HepG2 (cell line): ENCODE data around the gene NT5DC4. TPM values are rescaled to one million over a fixed set of nuclear protein-coding genes. Genes with fewer than 3 reads are reported as not detected.
A peak's percentile ranks its signal among the peaks of the same experiment; 100 is the strongest.

Experiments
- FOXK1 ChIP-seq: sonication (generic); formaldehyde crosslinking; IDR thresholded peaks from 2 replicates; pipeline ENCODE4 v1.4.0; 2020; ENCODE audit warnings: low read depth, missing genetic modification reagents, borderline replicate concordance
- GABPA ChIP-seq, 2 experiments: IDR thresholded peaks; 2 replicates each; pipeline ENCODE4 v1.6.1; 2011 to 2016; ENCODE audit warnings: low read depth in 2 of 2, low read length in 1 of 2, missing biosample characterization in 1 of 2, missing genetic modification characterization in 1 of 2
- GPBP1L1 ChIP-seq: sonication (generic); formaldehyde crosslinking; IDR thresholded peaks from 2 replicates; pipeline ENCODE4 v1.5.0; 2020; ENCODE audit warnings: mild to moderate bottlenecking, missing genetic modification reagents
- HOXA9 ChIP-seq: sonication (generic); formaldehyde crosslinking; IDR thresholded peaks from 2 replicates; pipeline ENCODE4 v1.8.1; 2022; ENCODE audit warnings: missing genetic modification reagents, mild to moderate bottlenecking, moderate library complexity, borderline replicate concordance
- RAD51 ChIP-seq: fragments of 450-650 bp; IDR thresholded peaks from 2 replicates; pipeline ENCODE4 v1.6.1; 2016; ENCODE audit warnings: borderline replicate concordance
- RBM22 ChIP-seq: fragments of 200-400 bp; formaldehyde crosslinking; optimal IDR thresholded peaks from 2 replicates; pipeline ENCODE3; 2017; ENCODE audit warnings: mild to moderate bottlenecking, low read length, moderate library complexity
- SATB2 ChIP-seq: sonication (generic); formaldehyde crosslinking; IDR thresholded peaks from 2 replicates; pipeline ENCODE4 v1.5.0; 2020; ENCODE audit warnings: missing genetic modification reagents
- TRIM24 ChIP-seq: sonication (generic); formaldehyde crosslinking; IDR thresholded peaks from 2 replicates; pipeline ENCODE4 v1.8.0; 2022; ENCODE audit warnings: mild to moderate bottlenecking, missing genetic modification reagents
- ZBTB37 ChIP-seq: sonication (generic); formaldehyde crosslinking; IDR thresholded peaks from 2 replicates; pipeline ENCODE4 v1.4.0; 2020; ENCODE audit warnings: mild to moderate bottlenecking, missing genetic modification reagents
- ZHX1 ChIP-seq: sonication (generic); formaldehyde crosslinking; IDR thresholded peaks from 2 replicates; pipeline ENCODE4 v1.8.1; 2022; ENCODE audit warnings: low read depth, mild to moderate bottlenecking, missing genetic modification reagents
- ZNF230 ChIP-seq: sonication (generic); formaldehyde crosslinking; IDR thresholded peaks from 2 replicates; pipeline ENCODE4 v1.4.0; 2020; ENCODE audit warnings: mild to moderate bottlenecking, missing genetic modification reagents
- ZNF232 ChIP-seq: sonication (generic); formaldehyde crosslinking; IDR thresholded peaks from 2 replicates; pipeline ENCODE4 v1.4.0; 2020; ENCODE audit warnings: missing genetic modification reagents, borderline replicate concordance
- ZNF292 ChIP-seq: sonication (generic); formaldehyde crosslinking; IDR thresholded peaks from 2 replicates; pipeline ENCODE4 v1.8.1; 2022; ENCODE audit warnings: mild to moderate bottlenecking, low read depth, missing genetic modification reagents, borderline replicate concordance
- ZNF713 ChIP-seq: sonication (generic); formaldehyde crosslinking; IDR thresholded peaks from 2 replicates; pipeline ENCODE4 v1.4.0; 2020; ENCODE audit warnings: mild to moderate bottlenecking, missing genetic modification reagents
- ZNF747 ChIP-seq: sonication (generic); formaldehyde crosslinking; IDR thresholded peaks from 2 replicates; pipeline ENCODE4 v1.8.1; 2023; ENCODE audit warnings: missing genetic modification reagents, mild to moderate bottlenecking, borderline replicate concordance
- ZNF883 ChIP-seq: sonication (generic); formaldehyde crosslinking; IDR thresholded peaks from 2 replicates; pipeline ENCODE4 v1.5.1; 2020; ENCODE audit warnings: mild to moderate bottlenecking, missing genetic modification reagents; ENCODE audit errors: not compliant biosample characterization
- ZSCAN25 ChIP-seq: sonication (generic); formaldehyde crosslinking; IDR thresholded peaks from 2 replicates; pipeline ENCODE4 v1.8.0; 2022; ENCODE audit warnings: mild to moderate bottlenecking, missing genetic modification reagents
- polyA plus RNA-seq, 8 experiments: library from polyadenylated mRNA; depleted of rRNA in 3 of 8; stranded (reverse) in 7 of 8; unstranded in 1 of 8; fragments of >200 nt; fragmentation: Illumina TruSeq in 4 of 8; extraction: Trizol in 4 of 8; gene quantifications; 2 replicates each; pipeline versions ENCODE4 v1.2.1 to v1.2.3, GENCODE V29; 2011 to 2016; ENCODE audit warnings: low read depth in 4 of 8, missing spikeins in 1 of 8, mixed read lengths in 1 of 8; ENCODE audit not compliant: insufficient read depth in 1 of 8
- total RNA-seq, 5 experiments: library from RNA; depleted of rRNA; stranded (reverse); fragments of >200 nt; fragmentation: Illumina TruSeq; extraction: Trizol; gene quantifications; 2 replicates each; pipeline ENCODE4 v1.2.3, GENCODE V29; 2016; ENCODE audit warnings: low read depth in 1 of 5
- TF ChIP-seq, protein P1 (sequence below): sonication (generic); formaldehyde crosslinking; IDR thresholded peaks from 2 replicates; pipeline ENCODE4 v1.4.0; 2020; ENCODE audit warnings: missing genetic modification reagents
- TF ChIP-seq, protein P2 (sequence below): sonication (generic); formaldehyde crosslinking; IDR thresholded peaks from 2 replicates; pipeline ENCODE4 v1.5.0; 2020; ENCODE audit warnings: missing genetic modification reagents

The NT5DC4 gene
- total and polyA plus RNA-seq, 2 of the 13 experiments (the other 11 are each of a cell fraction or from before 2014, with no cell fraction given) = 0.04 to 4.2 TPM

DNA sequence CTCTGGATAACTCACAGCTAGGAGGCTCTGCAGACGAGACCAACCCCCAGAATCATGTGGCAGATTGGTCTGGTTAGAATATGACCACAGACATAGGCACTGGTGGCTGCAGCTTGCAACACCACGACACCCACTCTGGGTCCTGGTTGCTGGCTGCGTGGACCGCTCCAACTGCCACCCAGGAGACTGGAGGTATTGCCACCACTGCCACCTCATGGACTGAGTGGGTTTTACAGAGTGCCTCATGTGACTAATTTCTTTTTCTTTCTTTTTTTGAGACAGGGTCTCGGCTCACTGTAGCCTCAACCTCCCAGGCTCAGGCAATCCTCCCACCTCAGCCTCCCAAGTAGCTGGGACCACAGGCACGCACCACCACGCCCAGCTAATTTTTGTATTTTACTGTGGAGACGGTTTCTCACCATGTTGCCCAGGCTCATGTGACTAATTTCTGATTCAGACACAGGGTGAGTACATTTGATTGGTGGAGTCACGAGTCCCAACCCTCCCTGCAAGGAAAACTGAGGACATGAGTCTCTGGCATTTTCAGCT, 29.9 kb upstream of the NT5DC4 start (continued):
- TF ChIP-seq, protein P1, sequence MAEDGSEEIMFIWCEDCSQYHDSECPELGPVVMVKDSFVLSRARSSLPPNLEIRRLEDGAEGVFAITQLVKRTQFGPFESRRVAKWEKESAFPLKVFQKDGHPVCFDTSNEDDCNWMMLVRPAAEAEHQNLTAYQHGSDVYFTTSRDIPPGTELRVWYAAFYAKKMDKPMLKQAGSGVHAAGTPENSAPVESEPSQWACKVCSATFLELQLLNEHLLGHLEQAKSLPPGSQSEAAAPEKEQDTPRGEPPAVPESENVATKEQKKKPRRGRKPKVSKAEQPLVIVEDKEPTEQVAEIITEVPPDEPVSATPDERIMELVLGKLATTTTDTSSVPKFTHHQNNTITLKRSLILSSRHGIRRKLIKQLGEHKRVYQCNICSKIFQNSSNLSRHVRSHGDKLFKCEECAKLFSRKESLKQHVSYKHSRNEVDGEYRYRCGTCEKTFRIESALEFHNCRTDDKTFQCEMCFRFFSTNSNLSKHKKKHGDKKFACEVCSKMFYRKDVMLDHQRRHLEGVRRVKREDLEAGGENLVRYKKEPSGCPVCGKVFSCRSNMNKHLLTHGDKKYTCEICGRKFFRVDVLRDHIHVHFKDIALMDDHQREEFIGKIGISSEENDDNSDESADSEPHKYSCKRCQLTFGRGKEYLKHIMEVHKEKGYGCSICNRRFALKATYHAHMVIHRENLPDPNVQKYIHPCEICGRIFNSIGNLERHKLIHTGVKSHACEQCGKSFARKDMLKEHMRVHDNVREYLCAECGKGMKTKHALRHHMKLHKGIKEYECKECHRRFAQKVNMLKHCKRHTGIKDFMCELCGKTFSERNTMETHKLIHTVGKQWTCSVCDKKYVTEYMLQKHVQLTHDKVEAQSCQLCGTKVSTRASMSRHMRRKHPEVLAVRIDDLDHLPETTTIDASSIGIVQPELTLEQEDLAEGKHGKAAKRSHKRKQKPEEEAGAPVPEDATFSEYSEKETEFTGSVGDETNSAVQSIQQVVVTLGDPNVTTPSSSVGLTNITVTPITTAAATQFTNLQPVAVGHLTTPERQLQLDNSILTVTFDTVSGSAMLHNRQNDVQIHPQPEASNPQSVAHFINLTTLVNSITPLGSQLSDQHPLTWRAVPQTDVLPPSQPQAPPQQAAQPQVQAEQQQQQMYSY = no peak
- TF ChIP-seq, protein P2, sequence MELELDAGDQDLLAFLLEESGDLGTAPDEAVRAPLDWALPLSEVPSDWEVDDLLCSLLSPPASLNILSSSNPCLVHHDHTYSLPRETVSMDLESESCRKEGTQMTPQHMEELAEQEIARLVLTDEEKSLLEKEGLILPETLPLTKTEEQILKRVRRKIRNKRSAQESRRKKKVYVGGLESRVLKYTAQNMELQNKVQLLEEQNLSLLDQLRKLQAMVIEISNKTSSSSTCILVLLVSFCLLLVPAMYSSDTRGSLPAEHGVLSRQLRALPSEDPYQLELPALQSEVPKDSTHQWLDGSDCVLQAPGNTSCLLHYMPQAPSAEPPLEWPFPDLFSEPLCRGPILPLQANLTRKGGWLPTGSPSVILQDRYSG = no peak
- no peak for TF ChIP-seq ZNF747
- TF ChIP-seq ZNF232 = no peak
- TF ChIP-seq ZHX1 (CRISPR knock-in tag) = no peak
- TF ChIP-seq ZNF230 (CRISPR knock-in tag) = 0 out of 2 replicates have a peak, but pooled peaks have one; percentile 23
- no peak for TF ChIP-seq SATB2 (CRISPR knock-in tag)
- TF ChIP-seq RAD51 = no peak
- TF ChIP-seq ZNF883 (CRISPR knock-in tag) = no peak
- no peak for TF ChIP-seq ZNF713
- no peak for TF ChIP-seq FOXK1 (CRISPR knock-in tag)
- peak; percentile 47; the same call in 1 of the 2 replicates for TF ChIP-seq ZNF292 (CRISPR knock-in tag)
- no peak for TF ChIP-seq HOXA9
- no peak for TF ChIP-seq TRIM24 (CRISPR knock-in tag)
- no peak for TF ChIP-seq GPBP1L1 (CRISPR knock-in tag)
- TF ChIP-seq RBM22 = no peak
- TF ChIP-seq ZSCAN25 = no peak
- TF ChIP-seq GABPA (IDR thresholded peaks at IDR 0.05; ENCODE audit: low read depth, low read length) = no peak
- TF ChIP-seq GABPA (CRISPR knock-in tag; IDR thresholded peaks at IDR 0.05; ENCODE audit: low read depth) = no peak
- no peak for TF ChIP-seq ZBTB37 (CRISPR knock-in tag)
